Panc1 (cell line): Measurements from ENCODE around the gene ATF5. TPM values are rescaled to one million over a fixed set of nuclear protein-coding genes. Genes with fewer than 3 reads are reported as not detected.
A peak's percentile ranks its signal among the peaks of the same experiment; 100 is the strongest.

Experiments used
- ATAC-seq: fragments of 200-7000 bp; cut with Tn5 transposase; 2 replicates; pipeline ENCODE4 v1.9.1; 2020; ENCODE audit warnings: mild to moderate bottlenecking, moderate library complexity
- BruUV-seq: library from RNA; stranded (reverse); fragments of 400-500 nt; replicated peaks from 2 replicates; lab custom pipeline; 2021; lab: Mats Ljungman, UMichigan
- CTCF ChIA-PET: fragments of 300-600 bp; sonication (Branson Sonifier 250); formaldehyde crosslinking; loops from one replicate; lab custom pipeline; 2022; ENCODE audit warnings: antibody characterized with exemption; lab: Charles Lee
- POLR2A ChIA-PET: fragments of 300-600 bp; sonication (Branson Sonifier 250); formaldehyde crosslinking; loops from one replicate; lab custom pipeline; 2022; ENCODE audit warnings: antibody characterized with exemption; lab: Charles Lee
- DNase-seq: peaks from one replicate; pipeline ENCODE4 v3.0.0-alpha.2; 2010; ENCODE audit warnings: low read depth, low spot score
- H3K27ac ChIP-seq: 2 replicates; pipeline ENCODE4 v1.5.1; 2011; ENCODE audit warnings: mild to moderate bottlenecking, low read length, inconsistent platforms
- H3K27me3 ChIP-seq: fragments of 200-500 bp; sonication (Bioruptor generic); 2 replicates; pipeline ENCODE4 v1.6.0; 2014; ENCODE audit warnings: low read length, inconsistent platforms; ENCODE audit not compliant: control insufficient read depth, insufficient read depth
- H3K36me3 ChIP-seq: fragments of 200-500 bp; sonication (Bioruptor generic); 2 replicates; pipeline ENCODE4 v1.5.1; 2014; ENCODE audit warnings: inconsistent platforms, mild to moderate bottlenecking, low read length, moderate library complexity; ENCODE audit not compliant: control insufficient read depth, insufficient read depth
- H3K4me1 ChIP-seq: 2 replicates; pipeline ENCODE4 v1.5.1; 2011; ENCODE audit warnings: inconsistent platforms, mild to moderate bottlenecking, low read length, moderate library complexity; ENCODE audit not compliant: control insufficient read depth, insufficient read depth
- H3K4me3 ChIP-seq, 2 experiments: 2 replicates each; pipeline ENCODE4 v1.5.1; 2011 to 2012; ENCODE audit warnings: low read depth in 2 of 2, low read length in 2 of 2, mild to moderate bottlenecking in 2 of 2, inconsistent platforms in 1 of 2, moderate library complexity in 1 of 2
- H3K9me3 ChIP-seq: fragments of 200-500 bp; sonication (Bioruptor generic); 2 replicates; pipeline ENCODE4 v1.5.1; 2014; ENCODE audit warnings: low read depth, mild to moderate bottlenecking, inconsistent platforms, low read length, moderate library complexity; ENCODE audit not compliant: control insufficient read depth, insufficient read depth
- CTCF ChIP-seq: fragments of 450-650 bp; IDR thresholded peaks from 2 replicates; pipeline ENCODE4 v1.5.1; 2017; ENCODE audit warnings: mild to moderate bottlenecking
- POLR2AphosphoS5 ChIP-seq: IDR thresholded peaks from 2 replicates; pipeline ENCODE4 v1.6.1; 2012; ENCODE audit warnings: mild to moderate bottlenecking, low read depth, low read length, moderate library complexity
- REST ChIP-seq, 2 experiments: IDR thresholded peaks; 2 replicates each; pipeline ENCODE4 v1.6.1; 2011 to 2012; ENCODE audit warnings: low read depth in 2 of 2, control low read depth in 1 of 2, low read length in 1 of 2, mild to moderate bottlenecking in 1 of 2, moderate library complexity in 1 of 2; ENCODE audit not compliant: insufficient read depth in 1 of 2
- SIN3A ChIP-seq: IDR thresholded peaks from 2 replicates; pipeline ENCODE4 v1.6.1; 2012; ENCODE audit warnings: low read depth, mild to moderate bottlenecking, low read length, moderate library complexity, borderline replicate concordance; ENCODE audit not compliant: insufficient read depth
- TCF7L2 ChIP-seq: IDR thresholded peaks from 2 replicates; pipeline ENCODE4 v1.6.1; 2011; ENCODE audit warnings: mild to moderate bottlenecking, low read depth, low read length, inconsistent platforms
- in situ Hi-C: cut with HindIII; loops from 2 replicates; pipeline ENCODE4 v1.10.0; 2016; ENCODE audit warnings: low sequenced_read_pairs, low pct_unique_long_range_greater_than_20kb
- intact Hi-C: fragments of 100-400 bp; cut with micrococcal nuclease; formaldehyde crosslinking; loops from one replicate; pipeline ENCODE4 v1.10.0; 2022; ENCODE audit not compliant: unreplicated experiment
- total RNA-seq: library from RNA; stranded (reverse); gene quantifications from one replicate; pipeline ENCODE4 v1.2.1, GENCODE V29; 2021; ENCODE audit not compliant: unreplicated experiment

Gene ATF5
- total RNA-seq, 1 experiment from 2014 or later = 104 TPM

- H3K4me1 ChIP-seq = no peaks in the 10 kb centered on the region
- H3K4me3 ChIP-seq = no peak overlapping the region
- DNase-seq = no peak
- no peak for TF ChIP-seq CTCF
- no peak for TF ChIP-seq SIN3A
- no peak for TF ChIP-seq REST (IDR thresholded peaks at IDR 0.05; ENCODE audit: insufficient read depth in 1 of 2, low read depth in 2 of 2, low read length in 1 of 2)
- TF ChIP-seq TCF7L2 = no peak
- no peak for TF ChIP-seq POLR2AphosphoS5
- H3K36me3 ChIP-seq = no peaks in the 10 kb centered on the region; the same call in 1 of the 2 replicates
- no peaks in the 10 kb centered on the region for H3K9me3 ChIP-seq
- no TSS peak for BruUV-seq
- no peaks in the 10 kb centered on the region for H3K27me3 ChIP-seq
- POLR2A ChIA-PET = no interaction called here
- intact Hi-C loops = no loop called here
- no peak for ATAC-seq
- H3K27ac ChIP-seq = no peak overlapping the region
- in situ Hi-C loops = no loop called here
- CTCF ChIA-PET = no interaction called here
These were observed 24.9 kb upstream of the ATF5 start for GRCh38 chr19:49904136-49904535.

- TSS peak; percentile 84 for BruUV-seq
- H3K27me3 ChIP-seq = no peaks in the 10 kb centered on the region
- H3K9me3 ChIP-seq = no peaks in the 10 kb centered on the region
- ChIA-PET CTCF (no interaction called here), POLR2A (interaction anchor here (0.6 kb wide), 1 partner anchor 32 kb away, joined by 6 read pairs; no protein-coding TSS in a partner anchor)
- H3K4me1 ChIP-seq = no peaks in the 10 kb centered on the region
- no peak overlapping the region for H3K4me3 ChIP-seq
- ATAC-seq = no peak
- H3K36me3 ChIP-seq = no peaks in the 10 kb centered on the region; the same call in 1 of the 2 replicates
- no peak overlapping the region for H3K27ac ChIP-seq
- DNase-seq = no peak
- no peak for TF ChIP-seq POLR2AphosphoS5
- TF ChIP-seq REST (IDR thresholded peaks at IDR 0.05; ENCODE audit: insufficient read depth in 1 of 2, low read depth in 2 of 2, low read length in 1 of 2) = no peak
- TF ChIP-seq CTCF = no peak
- no peak for TF ChIP-seq TCF7L2
- intact Hi-C loops (no loop called here), in situ Hi-C loops (no loop called here)
These were observed 22.0 kb upstream of the ATF5 start for GRCh38 chr19:49906879-49907564.
